ENCODE results near the gene CFAP54.

Gene CFAP54

GRCh38 chr12:96769400-96769799, 280.0 kb downstream of the CFAP54 start:
- DNase-seq: no peak

GRCh38 chr12:96770219-96771102, 281.1 kb downstream of the CFAP54 start:
- no peak for DNase-seq

GRCh38 chr12:96773031-96773430, 283.7 kb downstream of the CFAP54 start:
- no peak for DNase-seq

- no peak for DNase-seq
Observed at GRCh38 chr12:96774496-96775256, 285.3 kb downstream of the CFAP54 start.

GRCh38 chr12:96776908-96777307, 287.5 kb downstream of the CFAP54 start:
- DNase-seq: no peak

GRCh38 chr12:96780330-96780729, 291.0 kb downstream of the CFAP54 start:
- DNase-seq: no peak

GRCh38 chr12:96786791-96787190, 297.4 kb downstream of the CFAP54 start:
- no peak for DNase-seq

- no peak for DNase-seq
Observed at GRCh38 chr12:96803969-96804368, 314.6 kb downstream of the CFAP54 start.

GRCh38 chr12:96806272-96806671, 316.9 kb downstream of the CFAP54 start:
- DNase-seq: no peak

GRCh38 chr12:96807741-96808140, 318.4 kb downstream of the CFAP54 start:
- DNase-seq: no peak

- DNase-seq: no peak
Observed at GRCh38 chr12:96808587-96808986, 319.2 kb downstream of the CFAP54 start.

- no peak for DNase-seq
Observed at GRCh38 chr12:96809522-96809921, 320.1 kb downstream of the CFAP54 start.

GRCh38 chr12:96810057-96810456, 320.7 kb downstream of the CFAP54 start:
- DNase-seq: no peak

GRCh38 chr12:96810477-96810876, 321.1 kb downstream of the CFAP54 start:
- DNase-seq: no peak

GRCh38 chr12:96811083-96811482, 321.7 kb downstream of the CFAP54 start:
- DNase-seq: no peak

GRCh38 chr12:96812153-96812552, 322.8 kb downstream of the CFAP54 start:
- no peak for DNase-seq

- no peak for DNase-seq
Observed at GRCh38 chr12:96814200-96814599, 324.8 kb downstream of the CFAP54 start.

- DNase-seq: no peak
Observed at GRCh38 chr12:96821592-96821991, 332.2 kb downstream of the CFAP54 start.

GRCh38 chr12:96822641-96823040, 333.3 kb downstream of the CFAP54 start:
- DNase-seq: no peak

- DNase-seq: no peak
Observed at GRCh38 chr12:96824074-96824837, 334.9 kb downstream of the CFAP54 start.

- no peak for DNase-seq
Observed at GRCh38 chr12:96824838-96825236, 335.5 kb downstream of the CFAP54 start.

GRCh38 chr12:96828169-96828789, 338.9 kb downstream of the CFAP54 start:
- no peak for DNase-seq

GRCh38 chr12:96829354-96829753, 340.0 kb downstream of the CFAP54 start:
- DNase-seq: no peak
